Endothelial cell of umbilical vein (primary cell): ENCODE results near the gene SLC45A2. TPM values are rescaled to one million over a fixed set of nuclear protein-coding genes. Genes with fewer than 3 reads are reported as not detected.

Experiments
- BruUV-seq: library from RNA; stranded (reverse); fragments of 400-500 nt; replicated peaks from 2 replicates; lab custom pipeline; 2021; lab: Mats Ljungman, UMichigan
- CTCF ChIA-PET: fragments of 300-600, 350-600 bp; sonication (Branson Sonifier 250); formaldehyde crosslinking; loops from one replicate; lab custom pipeline; 2021; ENCODE audit warnings: antibody characterized with exemption, inconsistent platforms; lab: Charles Lee
- POLR2A ChIA-PET: fragments of 300-600, 350-600 bp; sonication (Branson Sonifier 250); formaldehyde crosslinking; loops from one replicate; lab custom pipeline; 2021; ENCODE audit warnings: antibody characterized with exemption, inconsistent platforms; lab: Charles Lee
- DNase-seq: peaks from one replicate; pipeline ENCODE4 v3.0.0-alpha.2; 2011; ENCODE audit warnings: low read depth, low spot score
- FAIRE-seq: peaks from 2 replicates; lab custom pipeline; 2011; peaks lifted over from hg19 to GRCh38; lab: Jason Lieb, UNC
- H2AFZ ChIP-seq: 2 replicates; pipeline ENCODE4 v1.6.0; 2012; ENCODE audit warnings: low read depth, low read length, control low read depth, inconsistent platforms
- H3K27ac ChIP-seq: 2 replicates; pipeline ENCODE4 v1.5.1; 2011; ENCODE audit warnings: low read depth, mild to moderate bottlenecking, control low read depth, low read length, moderate library complexity; ENCODE audit not compliant: insufficient read depth
- H3K27me3 ChIP-seq, 2 experiments: 2 replicates each; pipeline versions ENCODE4 v1.6.0 to v1.6.1; 2011; ENCODE audit warnings: low read length in 2 of 2, mixed read lengths in 1 of 2; ENCODE audit not compliant: control insufficient read depth in 2 of 2, insufficient read depth in 2 of 2
- H3K36me3 ChIP-seq, 2 experiments: 2 replicates in 1 of 2; 3 replicates in 1 of 2; pipeline ENCODE4 v1.5.1; 2011; ENCODE audit warnings: low read length in 2 of 2, mild to moderate bottlenecking in 1 of 2, moderate library complexity in 1 of 2; ENCODE audit not compliant: control insufficient read depth in 2 of 2, insufficient read depth in 2 of 2; ENCODE audit errors: extremely low read depth in 1 of 2
- H3K4me1 ChIP-seq: 3 replicates; pipeline ENCODE4 v1.5.1; 2011; ENCODE audit warnings: mild to moderate bottlenecking, low read length; ENCODE audit not compliant: control insufficient read depth, insufficient read depth; ENCODE audit errors: extremely low read depth
- H3K4me2 ChIP-seq: 2 replicates; pipeline ENCODE4 v1.6.1; 2011; ENCODE audit warnings: low read length, control low read depth, mixed read lengths; ENCODE audit not compliant: insufficient read depth
- H3K4me3 ChIP-seq, 3 experiments: fragments of 200-600 bp in 1 of 3; sonication (generic), shearing (Covaris generic) in 1 of 3; replicated peaks in 1 of 3; 2 replicates each; pipeline ENCODE4 v1.5.1; 2011 to 2016; ENCODE audit warnings: control low read depth in 3 of 3, low read length in 3 of 3, mild to moderate bottlenecking in 2 of 3, inconsistent platforms in 1 of 3, low read depth in 1 of 3, moderate library complexity in 1 of 3; ENCODE audit not compliant: insufficient read depth in 1 of 3
- H3K79me2 ChIP-seq: 2 replicates; pipeline ENCODE4 v1.6.0; 2012; ENCODE audit warnings: low read length, inconsistent platforms; ENCODE audit not compliant: control insufficient read depth, insufficient read depth
- H3K9ac ChIP-seq: replicated peaks from 2 replicates; pipeline ENCODE3; 2011; ENCODE audit warnings: low read length, control low read depth; ENCODE audit not compliant: insufficient read depth; ENCODE audit errors: extremely low read depth
- H3K9me1 ChIP-seq: replicated peaks from 3 replicates; pipeline ENCODE4 v1.6.0; 2011; ENCODE audit warnings: mild to moderate bottlenecking, low read length; ENCODE audit not compliant: control insufficient read depth, insufficient read depth; ENCODE audit errors: extremely low read depth
- H3K9me3 ChIP-seq: replicated peaks from 2 replicates; pipeline ENCODE4 v1.5.1; 2012; ENCODE audit warnings: low read length, inconsistent platforms; ENCODE audit not compliant: control insufficient read depth, insufficient read depth
- H4K20me1 ChIP-seq: replicated peaks from 2 replicates; pipeline ENCODE3; 2011; ENCODE audit warnings: mild to moderate bottlenecking, low read length; ENCODE audit not compliant: control insufficient read depth, insufficient read depth; ENCODE audit errors: extremely low read depth
- CTCF ChIP-seq, 2 donors: IDR thresholded peaks; 1 replicate in 1 of 2; 2 replicates in 1 of 2; pipeline ENCODE4 v1.5.1; 2011; ENCODE audit warnings: low read length in 2 of 2, mild to moderate bottlenecking in 2 of 2, moderate library complexity in 2 of 2, control low read depth in 1 of 2, inconsistent platforms in 1 of 2, low read depth in 1 of 2; ENCODE audit not compliant: insufficient read depth in 1 of 2; ENCODE audit errors: extremely low read depth in 1 of 2
- EZH2 ChIP-seq: IDR thresholded peaks from 2 replicates; pipeline ENCODE4 v1.6.1; 2012; ENCODE audit warnings: borderline replicate concordance, low read depth, mild to moderate bottlenecking, moderate library complexity, low read length, inconsistent platforms; ENCODE audit not compliant: severe bottlenecking
- FOS ChIP-seq: IDR thresholded peaks from 2 replicates; pipeline ENCODE4 v1.6.1; 2011; ENCODE audit warnings: mild to moderate bottlenecking, low read length, moderate library complexity, borderline replicate concordance; ENCODE audit not compliant: insufficient read depth
- GATA2 ChIP-seq: IDR thresholded peaks from 2 replicates; pipeline ENCODE4 v1.7.0; 2011; ENCODE audit warnings: low read depth, mild to moderate bottlenecking, moderate library complexity, mixed read lengths, low read length; ENCODE audit not compliant: insufficient read length, insufficient read depth
- JUN ChIP-seq: IDR thresholded peaks from 2 replicates; pipeline ENCODE4 v1.6.1; 2011; ENCODE audit warnings: borderline replicate concordance, low read depth; ENCODE audit not compliant: insufficient read length, insufficient read depth
- MAX ChIP-seq: IDR thresholded peaks from 2 replicates; pipeline ENCODE4 v1.6.1; 2011; ENCODE audit not compliant: insufficient read depth, insufficient read length
- MYC ChIP-seq: IDR thresholded peaks from one replicate; pipeline ENCODE4 v1.6.1; 2011; ENCODE audit warnings: mild to moderate bottlenecking, low read depth, low read length
- POLR2A ChIP-seq: IDR thresholded peaks from 2 replicates; pipeline ENCODE4 v1.6.1; 2012; ENCODE audit warnings: low read depth, mild to moderate bottlenecking, control low read depth, low read length
- POLR2AphosphoS5 ChIP-seq: IDR thresholded peaks from 2 replicates; pipeline ENCODE4 v1.6.1; 2012; ENCODE audit warnings: low read depth, mild to moderate bottlenecking, control low read depth, low read length, moderate library complexity; ENCODE audit not compliant: insufficient read depth
- dilution Hi-C: fragments of 300-500 bp; cut with MboI; formaldehyde crosslinking; loops from one replicate; pipeline ENCODE4 v1.15.0; 2019; ENCODE audit warnings: low sequenced_read_pairs; ENCODE audit not compliant: extremely low pct_ligation_motif_present
- intact Hi-C: fragments of 100-400 bp; cut with micrococcal nuclease; formaldehyde crosslinking; loops from one replicate; pipeline ENCODE4 v1.10.0; 2022
- polyA plus RNA-seq, 4 experiments: library from polyadenylated mRNA; depleted of rRNA in 3 of 4; stranded (reverse) in 3 of 4; unstranded in 1 of 4; fragments of >200 nt; gene quantifications; 2 replicates each; pipeline versions ENCODE4 v1.2.1 to v1.2.3, GENCODE V29; 2011 to 2012; ENCODE audit warnings: missing spikeins in 1 of 4
- total RNA-seq: library from RNA; stranded (reverse); gene quantifications from 2 replicates; pipeline ENCODE4 v1.2.3, GENCODE V29; 2021

The SLC45A2 gene
- total and polyA plus RNA-seq, 2 donors (not counting 3 experiments of a cell fraction or from before 2014, with no cell fraction given) = not detected

- no TSS peak for BruUV-seq
- ChIA-PET POLR2A (no interaction called here), CTCF (interaction anchor here (1.3 kb wide), 1 partner anchor 537 kb away, joined by 3 read pairs; no protein-coding TSS in a partner anchor)
- Histone ChIP-seq H3K36me3 (no peaks in the 10 kb centered on the region), H3K27ac (no peak overlapping the region), H2AFZ (no peak overlapping the region), H4K20me1 (no peaks in the 10 kb centered on the region), H3K4me3 (no peak overlapping the region), H3K9me1 (no peaks in the 10 kb centered on the region), H3K9me3 (no peaks in the 10 kb centered on the region), H3K9ac (no peak overlapping the region), H3K79me2 (no peaks in the 10 kb centered on the region), H3K27me3 (peaks cover 5 to 11% of the 10 kb centered on the region in 2 experiments), H3K4me1 (no peaks in the 10 kb centered on the region), H3K4me2 (no peak overlapping the region)
- dilution Hi-C loops (no loop called here), intact Hi-C loops (no loop called here)
- FAIRE-seq = no peak
- no peak for TF ChIP-seq MAX
- no peak for TF ChIP-seq POLR2AphosphoS5
- TF ChIP-seq FOS = no peak
- no peak for TF ChIP-seq JUN
- no peak for TF ChIP-seq EZH2
- no peak for TF ChIP-seq MYC
- TF ChIP-seq POLR2A = no peak
- TF ChIP-seq CTCF (IDR thresholded peaks at IDR 0.05; ENCODE audit: extremely low read depth in 1 of 2, insufficient read depth in 1 of 2, low read depth in 1 of 2, low read length in 2 of 2) = no peak
- no peak for TF ChIP-seq GATA2
- no peak for DNase-seq
These were observed 11.2 kb downstream of the SLC45A2 start for GRCh38 chr5:33973271-33973670.
